Right renal pelvis (tissue), 4 donors: ENCODE data around the gene LMNTD2. TPM values are rescaled to one million over a fixed set of nuclear protein-coding genes. Genes with fewer than 3 reads are reported as not detected.
"Not testable (repeated sequence)": the region's sequence is repeated elsewhere in the genome, so short reads cannot be mapped to it uniquely, and the experiment has no call there.

ENCODE experiments used
- DNase-seq, 4 donors: peaks; one replicate each; pipeline ENCODE4 v3.0.0-alpha.2; 2013; ENCODE audit warnings: low read depth in 4 of 4, low spot score in 3 of 4, missing footprints in 1 of 4
- polyA plus RNA-seq, 4 donors: library from polyadenylated mRNA; unstranded; fragments of 120-200 nt; gene quantifications; one replicate each; pipeline ENCODE4 v1.2.1, GENCODE V29; 2013; ENCODE audit not compliant: insufficient read length in 4 of 4

LMNTD2 gene
- polyA plus RNA-seq, 4 donors: 2.8 to 5.9 (median 3.6) TPM

- DNase-seq: not testable (repeated sequence)
These were observed 43.4 kb downstream of the LMNTD2 start for GRCh38 chr11:516918-517685.

DNA sequence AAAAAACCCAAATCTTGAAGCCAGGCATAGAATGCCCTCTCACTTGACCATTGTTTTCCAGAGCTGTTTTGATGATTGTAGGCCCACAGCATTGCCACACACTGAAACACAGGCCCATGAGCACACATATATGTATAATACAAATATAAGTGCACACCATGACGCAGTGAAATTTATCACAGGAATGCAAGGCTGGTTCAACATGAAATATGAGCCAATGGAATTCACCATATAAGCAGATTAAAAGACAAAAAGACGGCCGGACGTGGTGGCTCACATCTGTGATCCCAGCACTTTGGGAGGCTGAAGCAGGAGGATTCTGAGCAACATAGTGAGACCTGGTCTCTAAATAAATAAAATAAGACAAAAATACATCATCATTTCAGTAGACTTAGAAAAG lies 44.1 kb downstream of the LMNTD2 start:
- DNase-seq: no peak

- no peak for DNase-seq
These were observed 45.4 kb downstream of the LMNTD2 start for GRCh38 chr11:515131-515530.

DNA sequence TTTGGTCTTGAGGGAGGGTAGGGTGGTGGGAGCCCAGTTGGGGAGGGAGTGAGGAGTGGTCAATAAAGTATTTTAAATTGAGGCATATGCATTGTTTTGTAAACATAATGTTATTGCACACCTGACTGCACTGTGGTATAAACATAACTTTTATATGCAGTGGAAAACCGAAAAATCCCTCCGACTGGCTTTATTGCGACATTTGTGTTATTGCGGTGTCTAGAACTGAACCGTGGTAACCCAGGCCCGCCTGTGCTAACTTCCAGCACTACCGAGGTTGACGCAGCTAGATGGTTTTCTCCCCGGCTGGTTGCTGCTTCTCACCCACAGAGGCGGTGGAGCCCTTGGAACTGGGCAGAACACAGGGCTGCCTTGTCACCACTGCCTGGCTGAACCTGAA lies 45.9 kb downstream of the LMNTD2 start:
- DNase-seq: no peak

DNA sequence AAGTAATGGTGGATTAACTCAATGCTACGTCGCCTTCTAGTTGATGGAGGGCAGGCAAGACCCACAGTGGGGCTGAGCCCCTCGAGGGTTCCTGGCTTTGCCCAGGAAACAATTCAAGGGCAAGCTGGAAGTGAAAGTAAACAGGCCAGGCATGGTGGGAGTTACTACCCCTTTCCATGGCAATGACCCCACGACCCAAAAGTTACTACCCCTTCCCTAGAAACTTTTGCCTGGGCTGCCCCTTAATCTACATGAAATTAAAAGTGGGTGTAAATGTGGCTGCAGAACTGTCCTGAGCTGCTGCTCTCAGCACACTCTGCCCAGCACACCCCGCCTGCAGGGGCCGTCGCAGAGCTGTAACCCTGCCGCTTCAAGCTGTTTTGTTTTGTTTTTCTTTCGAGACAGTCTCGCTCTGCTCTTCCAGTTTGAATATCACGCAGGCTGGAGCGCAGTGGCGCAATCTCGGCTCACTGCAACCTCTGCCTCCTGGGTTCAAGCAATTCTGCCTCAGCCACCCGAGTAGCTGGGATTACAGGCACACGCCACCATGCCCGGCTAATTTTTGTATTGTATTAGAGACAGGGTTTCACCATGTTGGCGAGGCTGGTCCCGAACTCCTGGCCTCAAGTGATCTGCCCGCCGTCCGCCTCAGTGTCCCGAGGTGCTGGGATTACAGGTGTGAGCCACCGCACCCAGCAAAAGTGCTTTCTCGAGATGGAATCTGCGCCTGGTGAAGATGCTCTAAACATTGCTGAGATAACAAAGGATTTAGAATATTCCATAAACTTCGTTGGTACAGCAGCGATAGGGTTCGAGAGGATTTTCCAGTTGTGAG lies 47.6 kb downstream of the LMNTD2 start:
- DNase-seq: no peak

- no peak for DNase-seq
These were observed 51.6 kb downstream of the LMNTD2 start for GRCh38 chr11:508956-509355.

DNA sequence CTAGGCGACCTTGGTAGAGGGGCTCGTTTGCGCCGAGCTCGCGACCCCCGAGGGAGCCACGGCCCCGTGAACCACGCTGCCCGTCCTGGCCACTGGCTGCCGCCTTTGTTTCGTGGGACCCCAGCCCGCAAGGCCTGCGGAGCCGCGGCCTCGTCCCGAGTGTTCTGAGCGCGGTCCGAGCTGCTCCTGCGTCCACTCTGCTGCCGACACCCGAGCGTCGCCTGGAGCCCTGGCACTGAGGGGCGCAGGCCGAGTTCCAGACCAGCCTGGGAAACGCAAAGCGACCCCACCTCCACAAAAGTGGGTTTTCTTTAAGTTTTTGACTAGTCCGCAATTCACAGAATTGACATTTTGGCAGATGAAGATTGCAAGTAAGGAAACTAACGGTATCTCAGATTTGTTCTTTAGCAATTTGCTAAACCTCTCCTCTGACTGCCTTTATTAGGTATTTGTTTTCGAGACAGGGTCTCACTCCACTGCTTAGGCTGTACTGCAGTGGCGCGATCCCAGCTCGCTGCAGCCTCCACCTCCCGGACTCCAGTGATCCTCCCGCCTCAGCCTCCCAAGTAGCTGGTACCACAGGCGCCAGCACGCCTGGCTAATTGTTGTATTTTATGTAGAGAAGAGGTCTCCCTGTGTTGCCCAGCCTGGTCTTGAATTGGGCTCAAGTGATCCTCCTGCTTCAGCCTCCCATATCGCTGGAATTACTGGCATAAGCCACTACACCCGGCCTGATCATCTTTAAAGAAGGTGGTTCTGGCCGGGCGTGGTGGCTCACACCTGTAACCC lies 52.6 kb downstream of the LMNTD2 start:
- no peak for DNase-seq

DNA sequence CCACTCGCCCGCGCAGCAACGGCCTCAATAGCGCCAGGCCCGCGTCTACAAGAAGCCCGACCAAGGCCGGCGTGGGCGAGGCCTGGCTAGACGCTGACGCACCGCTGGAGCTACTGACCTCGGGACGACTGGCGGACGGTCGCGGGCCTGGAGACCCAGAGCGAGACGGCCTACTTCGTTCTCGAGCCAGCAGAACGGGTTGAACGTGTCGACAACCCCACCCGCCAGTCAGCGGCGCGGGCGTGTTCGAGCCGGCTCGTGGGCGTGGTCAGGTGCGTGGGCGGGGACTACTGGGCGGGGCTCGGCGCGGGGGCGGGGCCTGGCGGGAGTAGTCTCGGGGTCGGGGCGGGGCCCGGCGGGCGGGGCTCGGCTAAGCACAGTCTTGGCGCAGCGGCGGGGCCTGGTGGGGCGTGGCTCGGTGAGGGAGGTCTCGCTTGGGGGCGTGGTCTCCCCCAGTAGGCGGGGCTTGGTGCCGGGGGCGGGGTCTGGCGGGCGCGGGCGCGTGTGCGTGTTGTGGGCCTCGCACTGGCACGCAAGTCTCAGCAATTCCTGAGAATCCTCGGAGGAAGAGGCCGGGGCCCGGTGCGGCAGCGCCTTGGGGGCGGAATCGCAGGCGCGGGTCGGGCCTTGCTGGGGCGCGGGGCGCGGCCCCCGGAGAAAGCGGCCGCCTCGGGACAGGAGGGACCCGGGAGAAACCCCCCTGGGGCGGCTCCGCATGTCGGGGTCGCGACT lies 53.4 kb downstream of the LMNTD2 start, which contains the start of gene RNH1:
RNH1 (minus strand) TSS at position 248 of the 732 bp plus-strand sequence. CDS start 5,080 bp downstream, outside the sequence.
- peak; percentile 82 to 88 (median 86) for DNase-seq

DNA sequence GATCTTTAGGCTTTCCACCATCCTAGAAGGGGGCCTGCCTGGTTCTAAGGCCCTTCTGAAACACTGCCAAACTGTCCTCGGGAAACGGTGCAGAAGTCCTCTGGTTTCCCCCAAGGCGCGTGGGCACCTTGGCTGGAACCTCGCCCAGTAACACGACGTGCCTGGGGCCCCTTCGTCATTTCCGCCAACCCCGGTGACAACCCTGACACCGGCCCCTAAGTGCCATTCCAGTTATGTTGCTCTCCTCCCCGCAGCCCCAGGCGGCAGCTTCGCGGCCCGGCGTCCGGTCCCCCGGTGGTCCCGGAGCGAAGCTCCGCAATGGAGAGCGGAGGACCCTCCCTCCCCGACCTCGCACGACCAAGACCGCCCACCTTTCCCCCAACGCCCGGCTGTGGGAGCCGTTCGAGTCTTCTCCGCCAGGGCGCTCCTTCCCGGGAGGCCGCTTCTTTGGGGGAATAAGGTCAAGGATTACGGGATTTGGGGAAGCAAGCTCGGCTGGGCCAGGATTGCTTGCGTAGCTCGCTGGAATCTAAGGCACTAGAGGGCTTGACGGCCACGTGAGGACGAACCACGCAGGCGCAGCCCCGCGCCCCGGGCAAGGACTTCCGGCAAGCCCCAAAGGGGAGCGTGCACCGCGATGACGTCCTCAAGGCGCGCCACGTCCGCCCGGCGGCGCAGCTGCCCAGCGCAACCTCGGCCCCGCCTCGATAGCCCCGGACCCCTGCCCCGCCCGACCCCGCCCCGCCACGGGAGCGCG lies 54.1 kb downstream of the LMNTD2 start:
- DNase-seq: peak; percentile 90 to 96 (median 94)

DNA sequence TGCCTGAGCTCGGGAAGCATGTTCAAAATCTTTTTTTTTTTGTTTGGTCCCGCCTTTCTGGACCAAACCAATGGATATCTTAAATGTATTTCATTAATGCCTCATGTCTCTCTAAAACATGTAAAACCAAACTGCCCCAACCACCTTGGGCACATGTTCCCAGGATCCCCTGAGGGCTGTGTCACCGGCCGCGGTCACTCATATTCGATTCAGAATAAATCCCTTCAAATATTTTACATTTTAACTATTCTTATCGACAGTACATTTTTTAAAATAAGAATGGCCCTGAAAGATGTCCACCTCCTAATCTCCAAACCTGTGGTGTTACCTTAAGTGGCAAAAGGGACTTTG lies 55.6 kb downstream of the LMNTD2 start:
- DNase-seq: no peak

Other genes starting within 250 kb of the LMNTD2 start
- gene IFITM1, start 246.7 kb downstream of the LMNTD2 start, polyA plus RNA-seq: 10 to 100 TPM; 34.1 to 44.9 (median 39.9) TPM
- 100 to 1,000 TPM; 400 to 486 (median 421) TPM for gene IFITM3, start 239.9 kb downstream of the LMNTD2 start, polyA plus RNA-seq
- gene B4GALNT4, start 191.2 kb downstream of the LMNTD2 start, polyA plus RNA-seq: 10 to 100 TPM; 57.3 to 83.9 (median 61.4) TPM
- 1 to 10 TPM; 4.0 to 7.4 (median 5.2) TPM for gene PKP3, start 166.5 kb downstream of the LMNTD2 start, polyA plus RNA-seq
- 10 to 100 TPM; 33.4 to 64.4 (median 36.7) TPM for gene SIGIRR, start 145.7 kb downstream of the LMNTD2 start, polyA plus RNA-seq
- gene ANO9, start 118.7 kb downstream of the LMNTD2 start, polyA plus RNA-seq: 10 to 100 TPM in 1 of 4 donors, 1 to 10 TPM in 3; 7.8 to 12.7 (median 9.6) TPM
- 10 to 100 TPM; 30.1 to 41.4 (median 32.5) TPM for gene PTDSS2, start 110.5 kb downstream of the LMNTD2 start, polyA plus RNA-seq
- gene RNH1, start 53.5 kb downstream of the LMNTD2 start, polyA plus RNA-seq: 100 to 1,000 TPM in 1 of 4 donors, 10 to 100 TPM in 3; 80.9 to 120 (median 86.6) TPM
- gene HRAS, start 25.2 kb downstream of the LMNTD2 start, polyA plus RNA-seq: 10 to 100 TPM; 39.5 to 57.2 (median 41.2) TPM
- 1 to 10 TPM; 3.3 to 5.2 (median 4.1) TPM for gene LRRC56, start 23.2 kb downstream of the LMNTD2 start, polyA plus RNA-seq
- 10 to 100 TPM; 42.7 to 68.7 (median 45.2) TPM for gene RASSF7, start 232 bp upstream of the LMNTD2 start, polyA plus RNA-seq
- 10 to 100 TPM; 21.1 to 27.4 (median 21.9) TPM for gene PHRF1, start 15.7 kb upstream of the LMNTD2 start, polyA plus RNA-seq
- 10 to 100 TPM in 1 of 4 donors, 1 to 10 TPM in 3; 8.1 to 12.4 (median 8.4) TPM for gene IRF7, start 55.2 kb upstream of the LMNTD2 start, polyA plus RNA-seq
- 10 to 100 TPM; 31.8 to 49.2 (median 42.9) TPM for gene CDHR5, start 64.2 kb upstream of the LMNTD2 start, polyA plus RNA-seq
- 1 to 10 TPM; 1.2 to 3.5 (median 1.9) TPM for gene SCT, start 66.4 kb upstream of the LMNTD2 start, polyA plus RNA-seq
- gene DRD4, start 76.5 kb upstream of the LMNTD2 start, polyA plus RNA-seq: 1 to 10 TPM; 1.7 to 5.7 (median 2.1) TPM
- gene DEAF1, start 134.5 kb upstream of the LMNTD2 start, polyA plus RNA-seq: 10 to 100 TPM; 36.3 to 55.9 (median 46.3) TPM
- gene TMEM80, start 135.1 kb upstream of the LMNTD2 start, polyA plus RNA-seq: 10 to 100 TPM; 37.4 to 45.2 (median 42.2) TPM
- 100 to 1,000 TPM in 3 of 4 donors, 10 to 100 TPM in 1; 94.5 to 147 (median 112) TPM for gene EPS8L2, start 145.5 kb upstream of the LMNTD2 start, polyA plus RNA-seq
- 100 to 1,000 TPM; 132 to 146 (median 135) TPM for gene TALDO1, start 186.7 kb upstream of the LMNTD2 start, polyA plus RNA-seq
- gene GATD1, start 216.7 kb upstream of the LMNTD2 start, polyA plus RNA-seq: 10 to 100 TPM; 70.9 to 97.2 (median 74.7) TPM
- gene CEND1, start 229.4 kb upstream of the LMNTD2 start, polyA plus RNA-seq: under 1 TPM; 0.36 to 0.96 (median 0.54) TPM
- 10 to 100 TPM; 14.3 to 19.3 (median 14.7) TPM for gene SLC25A22, start 237.5 kb upstream of the LMNTD2 start, polyA plus RNA-seq
- gene PIDD1, start 244.5 kb upstream of the LMNTD2 start, polyA plus RNA-seq: 10 to 100 TPM in 1 of 4 donors, 1 to 10 TPM in 3; 7.5 to 14.9 (median 8.7) TPM
- 1,000 to 10,000 TPM in 2 of 4 donors, 100 to 1,000 TPM in 2; 857 to 1,329 (median 1,011) TPM for gene RPLP2, start 249.2 kb upstream of the LMNTD2 start, polyA plus RNA-seq